OCI-LY7 (cell line): ENCODE measurements around the gene ARVCF. TPM values are rescaled to one million over a fixed set of nuclear protein-coding genes. Genes with fewer than 3 reads are reported as not detected.

Experiments
- BruUV-seq: library from RNA; stranded (reverse); fragments of 400-500 nt; replicated peaks from 2 replicates; lab custom pipeline; 2021; lab: Mats Ljungman, UMichigan
- CTCF ChIA-PET: fragments of 300-600 bp; sonication (Branson Sonifier 250); formaldehyde crosslinking; loops from one replicate; lab custom pipeline; 2022; ENCODE audit warnings: antibody characterized with exemption; ENCODE audit not compliant: unreplicated experiment; lab: Charles Lee
- POLR2A ChIA-PET: fragments of 300-600 bp; sonication (Branson Sonifier 250); formaldehyde crosslinking; loops from one replicate; lab custom pipeline; 2022; ENCODE audit warnings: antibody characterized with exemption; lab: Charles Lee
- DNase-seq: peaks from one replicate; pipeline ENCODE4 v3.0.0-alpha.2; 2015; ENCODE audit warnings: low spot score
- H2AFZ ChIP-seq: fragments of 200-600 bp; sonication (generic), shearing (Covaris generic); 2 replicates; pipeline ENCODE4 v1.6.1; 2014; ENCODE audit warnings: mild to moderate bottlenecking, antibody characterized with exemption, low read length, moderate library complexity
- H3K27ac ChIP-seq: fragments of 200-600 bp; sonication (generic); 2 replicates; pipeline ENCODE4 v1.5.1; 2014; ENCODE audit warnings: mixed run types, low read depth, mild to moderate bottlenecking, moderate library complexity, low read length, inconsistent platforms; ENCODE audit not compliant: poor library complexity, severe bottlenecking
- H3K36me3 ChIP-seq: fragments of 200-600 bp; sonication (generic); 2 replicates; pipeline ENCODE4 v1.6.1; 2014; ENCODE audit warnings: mild to moderate bottlenecking, antibody characterized with exemption, low read length, moderate library complexity, mixed read lengths; ENCODE audit not compliant: insufficient read depth
- H3K4me1 ChIP-seq: fragments of 200-600 bp; sonication (generic); 2 replicates; pipeline ENCODE4 v1.5.1; 2014; ENCODE audit warnings: mild to moderate bottlenecking, low read length; ENCODE audit not compliant: insufficient read depth, poor library complexity, severe bottlenecking
- H3K4me2 ChIP-seq: fragments of 200-600 bp; sonication (generic); 2 replicates; pipeline ENCODE4 v1.6.1; 2014; ENCODE audit warnings: mild to moderate bottlenecking, low read length
- H3K4me3 ChIP-seq: fragments of 200-600 bp; sonication (generic); 2 replicates; pipeline ENCODE4 v1.5.1; 2014; ENCODE audit warnings: mild to moderate bottlenecking, low read depth, low read length; ENCODE audit not compliant: poor library complexity, severe bottlenecking
- H3K79me2 ChIP-seq: fragments of 200-600 bp; sonication (generic); 2 replicates; pipeline ENCODE4 v1.6.1; 2016; ENCODE audit warnings: low read depth, mild to moderate bottlenecking, low read length, moderate library complexity, mixed read lengths; ENCODE audit not compliant: insufficient read depth
- H3K9me2 ChIP-seq: fragments of 200-600 bp; sonication (generic); 2 replicates; pipeline ENCODE4 v1.6.1; 2016; ENCODE audit warnings: mild to moderate bottlenecking, low read length, mixed read lengths; ENCODE audit not compliant: insufficient read depth
- H3K9me3 ChIP-seq: fragments of 200-600 bp; sonication (generic); 2 replicates; pipeline ENCODE4 v1.6.1; 2014; ENCODE audit warnings: mild to moderate bottlenecking, mixed run types, low read length, mixed read lengths
- H4K20me1 ChIP-seq: fragments of 200-600 bp; sonication (generic); 2 replicates; pipeline ENCODE4 v1.6.1; 2014; ENCODE audit warnings: mild to moderate bottlenecking, antibody characterized with exemption, low read length, moderate library complexity, mixed read lengths; ENCODE audit not compliant: insufficient read depth
- CTCF ChIP-seq: fragments of 200-600 bp; sonication (generic); conservative IDR thresholded peaks from 2 replicates; pipeline ENCODE4 v1.5.1; 2014; ENCODE audit warnings: mild to moderate bottlenecking, antibody characterized with exemption, low read length, moderate library complexity, mixed read lengths
- EZH2phosphoT487 ChIP-seq: fragments of 200-600 bp; sonication (generic); IDR thresholded peaks from 2 replicates; pipeline ENCODE4 v1.6.1; 2018; ENCODE audit warnings: low read depth, borderline replicate concordance, mild to moderate bottlenecking, mixed run types, antibody characterized with exemption, low read length, moderate library complexity, mixed read lengths
- intact Hi-C: fragments of 100-400 bp; cut with micrococcal nuclease; formaldehyde crosslinking; loops from one replicate; pipeline ENCODE4 v1.10.0; 2022; ENCODE audit not compliant: unreplicated experiment
- total RNA-seq, 2 experiments: library from RNA; depleted of rRNA in 1 of 2; stranded (reverse); fragments of >200 nt in 1 of 2; shearing (Covaris generic) in 1 of 2; gene quantifications; 2 replicates each; pipeline ENCODE4 v1.2.3, GENCODE V29; 2014 to 2022

ARVCF gene
- total RNA-seq, 2 experiments from 2014 or later: 2.9 to 3.8 TPM

GRCh38 chr22:20057596-20058268, 41.1 kb upstream of the ARVCF start:
- Histone ChIP-seq H3K4me3 (no peak overlapping the region), H3K9me2 (no peaks in the 10 kb centered on the region), H4K20me1 (no peaks in the 10 kb centered on the region), H3K36me3 (peaks cover 11% of the 10 kb centered on the region; the same call in 1 of the 2 replicates), H3K4me1 (no peaks in the 10 kb centered on the region), H3K79me2 (no peaks in the 10 kb centered on the region), H3K4me2 (no peak overlapping the region), H2AFZ (no peak overlapping the region), H3K9me3 (no peaks in the 10 kb centered on the region), H3K27ac (no peak overlapping the region)
- DNase-seq: no peak
- intact Hi-C loops: no loop called here
- TF ChIP-seq CTCF: no peak
- TF ChIP-seq EZH2phosphoT487: no peak
- ChIA-PET CTCF (no interaction called here), POLR2A (no interaction called here)
- no TSS peak for BruUV-seq

GRCh38 chr22:20056696-20057386, 40.2 kb upstream of the ARVCF start:
- ChIA-PET POLR2A (no interaction called here), CTCF (interaction anchor here (0.6 kb wide), 1 partner anchor 242 kb away, joined by 4 read pairs; no protein-coding TSS in a partner anchor)
- Histone ChIP-seq H3K36me3 (peaks cover 15% of the 10 kb centered on the region; the same call in 1 of the 2 replicates), H4K20me1 (no peaks in the 10 kb centered on the region), H3K79me2 (no peaks in the 10 kb centered on the region), H2AFZ (no peak overlapping the region), H3K4me3 (no peak overlapping the region), H3K4me1 (no peaks in the 10 kb centered on the region), H3K9me3 (no peaks in the 10 kb centered on the region), H3K4me2 (no peak overlapping the region), H3K27ac (no peak overlapping the region), H3K9me2 (no peaks in the 10 kb centered on the region)
- DNase-seq: no peak
- intact Hi-C loops: no loop called here
- no peak for TF ChIP-seq EZH2phosphoT487
- no peak for TF ChIP-seq CTCF
- no TSS peak for BruUV-seq

GRCh38 chr22:20056161-20056560, 39.5 kb upstream of the ARVCF start:
- CTCF ChIA-PET: no interaction called here
- intact Hi-C loops: no loop called here
- Histone ChIP-seq H3K9me2 (no peaks in the 10 kb centered on the region), H3K79me2 (no peaks in the 10 kb centered on the region), H3K36me3 (peaks cover 11% of the 10 kb centered on the region; the same call in 1 of the 2 replicates), H3K9me3 (no peaks in the 10 kb centered on the region), H2AFZ (no peak overlapping the region), H4K20me1 (no peaks in the 10 kb centered on the region), H3K4me3 (no peak overlapping the region), H3K27ac (no peak overlapping the region), H3K4me2 (no peak overlapping the region), H3K4me1 (no peaks in the 10 kb centered on the region)
- POLR2A ChIA-PET: no interaction called here
- no peak for TF ChIP-seq EZH2phosphoT487
- no peak for DNase-seq
- BruUV-seq: no TSS peak
